Tibial nerve (tissue), 3 donors: ENCODE measurements around the gene CD244.

Source experiments
- POLR2A ChIP-seq, 2 donors: fragments of 450-650 bp; IDR thresholded peaks; one replicate each; pipeline ENCODE4 v1.6.1; 2017; ENCODE audit warnings: antibody characterized with exemption in 2 of 2, mild to moderate bottlenecking in 2 of 2, moderate library complexity in 2 of 2
- TF ChIP-seq, protein P1 (sequence below), 5 experiments: fragments of 200-600 bp in 3 of 5; fragments of 450-650 bp in 2 of 5; sonication (generic) in 3 of 5; IDR thresholded peaks; one replicate each; pipeline ENCODE4 v1.5.1; 2016 to 2019; ENCODE audit warnings: antibody characterized with exemption in 5 of 5, mild to moderate bottlenecking in 3 of 5, moderate library complexity in 2 of 5

DNA sequence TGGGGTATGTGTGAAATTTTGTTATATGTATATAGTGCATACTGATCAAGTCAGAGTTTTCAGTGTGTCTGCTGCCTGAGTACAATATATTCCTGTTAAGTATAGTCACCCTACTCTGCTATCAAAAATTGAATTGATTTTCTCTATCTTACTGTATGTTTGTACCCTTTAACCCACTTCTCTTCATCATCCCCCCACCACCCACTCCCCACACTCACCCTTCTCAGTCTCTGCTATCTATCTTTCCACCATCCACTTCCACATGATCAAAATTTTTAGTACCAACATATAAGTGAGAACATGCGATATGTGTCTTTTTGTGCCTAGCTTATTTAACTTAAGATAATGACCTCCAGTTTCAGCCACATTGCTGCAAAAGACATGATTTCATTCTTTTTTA, 62.5 kb downstream of the CD244 start:
- TF ChIP-seq, protein P1, sequence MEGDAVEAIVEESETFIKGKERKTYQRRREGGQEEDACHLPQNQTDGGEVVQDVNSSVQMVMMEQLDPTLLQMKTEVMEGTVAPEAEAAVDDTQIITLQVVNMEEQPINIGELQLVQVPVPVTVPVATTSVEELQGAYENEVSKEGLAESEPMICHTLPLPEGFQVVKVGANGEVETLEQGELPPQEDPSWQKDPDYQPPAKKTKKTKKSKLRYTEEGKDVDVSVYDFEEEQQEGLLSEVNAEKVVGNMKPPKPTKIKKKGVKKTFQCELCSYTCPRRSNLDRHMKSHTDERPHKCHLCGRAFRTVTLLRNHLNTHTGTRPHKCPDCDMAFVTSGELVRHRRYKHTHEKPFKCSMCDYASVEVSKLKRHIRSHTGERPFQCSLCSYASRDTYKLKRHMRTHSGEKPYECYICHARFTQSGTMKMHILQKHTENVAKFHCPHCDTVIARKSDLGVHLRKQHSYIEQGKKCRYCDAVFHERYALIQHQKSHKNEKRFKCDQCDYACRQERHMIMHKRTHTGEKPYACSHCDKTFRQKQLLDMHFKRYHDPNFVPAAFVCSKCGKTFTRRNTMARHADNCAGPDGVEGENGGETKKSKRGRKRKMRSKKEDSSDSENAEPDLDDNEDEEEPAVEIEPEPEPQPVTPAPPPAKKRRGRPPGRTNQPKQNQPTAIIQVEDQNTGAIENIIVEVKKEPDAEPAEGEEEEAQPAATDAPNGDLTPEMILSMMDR (IDR thresholded peaks at IDR 0.05), result no peak
- TF ChIP-seq POLR2A (IDR thresholded peaks at IDR 0.05), result no peak
